NCI-H1417 (cell line): ENCODE measurements around the gene SETBP1.

Source experiments
- DNase-seq, 3 experiments: peaks; one replicate each; lab custom pipeline; 2025; lab: John Stamatoyannopoulos, UW

SETBP1 gene

DNA sequence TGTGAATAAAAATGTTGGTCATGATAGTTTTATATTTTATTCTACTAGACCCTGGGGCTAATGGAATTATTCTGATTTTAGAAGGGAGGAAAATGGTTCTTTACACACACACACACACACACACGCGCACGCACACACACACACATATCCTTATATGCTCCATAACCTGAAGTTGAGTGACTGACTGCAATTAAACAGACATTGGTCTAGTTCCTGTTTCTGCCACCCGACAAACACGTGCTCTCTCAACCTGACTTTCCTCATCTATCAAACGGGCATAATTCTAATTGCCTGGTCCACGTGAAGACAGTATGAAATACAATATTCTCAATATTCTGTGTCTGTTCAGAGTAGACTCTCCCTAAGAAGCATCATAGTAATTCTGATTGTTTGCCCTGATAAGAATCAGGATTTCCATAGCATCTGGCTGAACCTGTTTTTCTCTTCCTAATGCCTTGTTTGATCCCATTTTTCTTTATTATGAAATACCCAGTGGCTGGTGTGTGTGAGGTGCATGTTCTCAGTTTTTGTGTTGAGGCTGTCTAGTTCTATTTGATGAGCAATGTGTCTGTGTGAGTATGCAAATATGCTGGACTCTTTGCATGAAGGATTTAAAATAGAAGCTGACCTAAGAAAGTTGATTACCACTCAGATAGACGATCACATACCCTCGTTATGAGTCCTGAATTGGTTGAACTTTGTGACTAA, 51.0 kb downstream of the SETBP1 start:
- DNase-seq, result no peak

DNA sequence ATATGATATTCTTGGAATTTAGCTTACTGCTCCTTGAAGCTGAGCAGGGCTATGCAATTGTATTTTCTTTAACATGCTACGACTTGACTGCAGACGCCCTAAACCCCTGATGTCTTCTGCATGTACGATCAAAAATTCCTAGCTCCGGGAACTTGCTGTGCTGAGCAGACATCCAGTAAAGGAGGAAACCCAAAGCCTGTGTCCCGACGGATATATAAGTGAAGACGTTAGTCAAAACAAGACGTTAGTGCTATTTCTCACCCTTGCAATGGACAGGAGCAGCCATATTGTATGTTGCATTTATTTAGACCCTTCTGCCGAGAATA, 51.5 kb downstream of the SETBP1 start:
- DNase-seq, result no peak

- peak in 1 of 3 experiments; percentile 7 for DNase-seq
Measured at GRCh38 chr18:44732599-44732998, 51.9 kb downstream of the SETBP1 start.

DNA sequence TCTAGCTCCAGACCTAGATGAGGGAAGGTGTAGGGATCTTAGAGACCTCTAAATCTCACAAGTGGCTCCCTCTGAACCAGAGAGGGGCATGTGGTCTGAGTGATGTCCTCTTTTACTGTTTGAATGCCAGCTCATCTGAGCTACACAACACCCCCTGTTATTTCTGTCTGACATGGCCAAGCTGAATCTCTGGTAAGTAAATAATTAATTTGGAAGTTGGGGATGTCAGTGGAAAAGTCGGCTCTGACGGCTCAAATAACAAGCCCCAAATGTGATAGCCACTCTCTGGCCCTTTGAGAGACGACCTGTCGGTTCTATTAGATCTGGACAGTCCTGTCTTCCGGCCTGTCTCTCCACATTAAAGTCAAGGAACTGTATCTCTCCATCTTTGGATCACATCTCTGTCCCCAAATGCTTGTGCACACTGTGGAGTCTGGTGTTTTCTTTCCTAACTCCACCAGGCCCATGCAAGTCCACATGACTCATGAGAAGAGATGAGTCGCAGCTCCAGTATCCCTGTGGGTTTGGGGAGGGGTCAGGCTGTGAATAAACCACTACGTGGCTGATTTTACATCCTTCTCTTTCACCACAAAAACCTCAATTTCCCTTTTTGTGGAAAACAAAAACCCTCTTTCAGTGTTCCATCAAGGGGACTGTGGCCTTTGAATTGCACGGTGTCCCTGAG, 52.5 kb downstream of the SETBP1 start:
- DNase-seq, result no peak

DNA sequence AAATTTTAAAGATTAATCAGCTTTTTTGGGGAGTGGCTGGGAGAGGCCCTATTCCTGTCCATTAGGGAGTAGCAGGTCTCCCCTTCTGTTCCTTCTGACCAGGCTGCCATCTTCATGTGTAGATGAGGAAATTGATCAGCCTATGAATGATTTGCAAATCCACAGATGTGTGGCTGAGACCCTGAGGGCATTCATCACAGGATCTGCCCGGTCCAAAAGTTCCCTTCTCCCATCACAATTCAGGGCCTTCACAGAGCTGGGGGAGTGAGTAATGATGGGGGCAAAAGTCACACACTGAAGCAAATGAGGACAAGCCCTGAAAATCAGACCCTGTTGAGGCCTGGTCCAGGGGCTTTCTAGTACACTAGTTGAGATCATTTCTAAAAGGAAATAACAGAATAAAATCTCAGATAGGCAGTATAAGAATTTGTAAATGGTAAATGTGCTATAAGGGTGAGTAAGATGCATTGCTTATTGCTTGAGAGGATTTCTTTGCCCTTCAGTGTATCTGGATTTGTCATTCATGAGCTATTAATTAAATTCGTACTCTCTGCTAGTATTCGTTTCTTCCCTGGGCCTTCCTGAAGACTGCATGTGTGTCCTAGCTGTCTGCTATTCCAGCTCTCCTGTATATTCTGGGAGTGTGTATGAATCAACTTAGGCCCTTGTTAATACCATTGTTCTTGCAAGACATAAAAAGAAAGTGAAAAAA, 53.2 kb downstream of the SETBP1 start:
- no peak for DNase-seq

DNA sequence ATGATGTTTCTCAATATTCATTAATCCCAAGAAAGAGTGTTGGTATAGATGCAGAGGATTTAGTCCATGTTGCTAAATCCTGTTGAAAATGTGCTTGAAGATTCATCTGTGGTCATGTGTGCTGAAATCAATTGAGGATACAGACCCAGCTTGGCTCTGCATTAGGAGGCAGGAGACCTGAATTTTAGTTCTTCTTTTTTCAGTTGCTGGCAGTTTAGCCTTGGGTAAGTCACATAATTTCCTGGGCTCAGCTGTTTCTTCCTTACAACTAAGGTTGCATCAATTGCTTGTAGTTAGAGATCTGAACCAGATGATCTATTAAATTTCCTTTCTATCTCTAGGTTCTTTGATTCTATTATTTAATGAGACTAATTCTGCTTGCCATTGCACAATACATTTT, 54.4 kb downstream of the SETBP1 start:
- no peak for DNase-seq

- DNase-seq, result no peak
Measured at GRCh38 chr18:44736664-44737380, 56.1 kb downstream of the SETBP1 start.

DNA sequence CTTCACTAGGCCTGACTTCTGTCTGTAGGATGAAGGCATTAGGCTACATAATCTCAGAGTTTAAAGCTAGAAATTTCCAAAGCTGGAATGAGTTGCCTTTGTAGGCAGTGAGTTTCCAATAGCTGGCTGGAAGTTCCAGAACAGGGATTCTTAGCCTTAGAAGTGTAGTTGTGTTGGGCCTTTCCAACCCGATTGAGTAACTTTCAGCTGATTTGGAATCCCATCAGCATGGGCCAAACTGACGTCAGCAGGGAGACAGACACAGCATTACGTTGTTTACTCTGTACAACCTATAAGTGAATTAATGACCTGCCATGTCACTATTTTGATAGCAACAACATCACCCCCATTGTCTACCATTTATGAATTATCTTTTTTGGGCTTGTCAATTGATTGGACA, 56.9 kb downstream of the SETBP1 start:
- no peak for DNase-seq

- no peak for DNase-seq
Measured at GRCh38 chr18:44740000-44740399, 59.3 kb downstream of the SETBP1 start.

DNA sequence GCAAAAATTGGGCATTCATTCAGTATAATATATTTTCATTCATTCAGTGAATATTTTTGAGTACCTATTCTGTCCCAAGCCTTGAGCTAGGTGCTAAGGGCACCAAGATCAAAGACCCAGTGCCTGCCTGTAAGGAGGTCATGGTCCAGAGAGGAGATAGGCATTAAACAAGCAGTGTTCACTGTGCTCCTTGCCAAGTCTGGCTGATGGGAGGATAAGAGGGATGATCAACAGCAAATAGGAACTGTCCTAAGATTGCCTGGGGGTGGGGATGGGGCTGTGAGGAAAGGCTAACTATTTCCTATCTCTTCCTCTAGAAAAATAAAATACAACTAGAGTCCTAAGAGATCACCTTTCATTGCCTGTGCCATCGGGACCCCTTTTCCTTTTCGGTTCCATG, 60.4 kb downstream of the SETBP1 start:
- peak in 2 of 3 experiments; percentile 47 to 78 for DNase-seq

GRCh38 chr18:44741511-44741910, 60.8 kb downstream of the SETBP1 start:
- peak in 2 of 3 experiments; percentile 52 to 80 for DNase-seq

GRCh38 chr18:44742126-44742525, 61.4 kb downstream of the SETBP1 start:
- no peak for DNase-seq

- DNase-seq, result peak in 2 of 3 experiments; percentile 65 to 91
Measured at GRCh38 chr18:44742718-44743311, 62.1 kb downstream of the SETBP1 start.

- peak in 1 of 3 experiments; percentile 3 for DNase-seq
Measured at GRCh38 chr18:44743631-44744030, 62.9 kb downstream of the SETBP1 start.

DNA sequence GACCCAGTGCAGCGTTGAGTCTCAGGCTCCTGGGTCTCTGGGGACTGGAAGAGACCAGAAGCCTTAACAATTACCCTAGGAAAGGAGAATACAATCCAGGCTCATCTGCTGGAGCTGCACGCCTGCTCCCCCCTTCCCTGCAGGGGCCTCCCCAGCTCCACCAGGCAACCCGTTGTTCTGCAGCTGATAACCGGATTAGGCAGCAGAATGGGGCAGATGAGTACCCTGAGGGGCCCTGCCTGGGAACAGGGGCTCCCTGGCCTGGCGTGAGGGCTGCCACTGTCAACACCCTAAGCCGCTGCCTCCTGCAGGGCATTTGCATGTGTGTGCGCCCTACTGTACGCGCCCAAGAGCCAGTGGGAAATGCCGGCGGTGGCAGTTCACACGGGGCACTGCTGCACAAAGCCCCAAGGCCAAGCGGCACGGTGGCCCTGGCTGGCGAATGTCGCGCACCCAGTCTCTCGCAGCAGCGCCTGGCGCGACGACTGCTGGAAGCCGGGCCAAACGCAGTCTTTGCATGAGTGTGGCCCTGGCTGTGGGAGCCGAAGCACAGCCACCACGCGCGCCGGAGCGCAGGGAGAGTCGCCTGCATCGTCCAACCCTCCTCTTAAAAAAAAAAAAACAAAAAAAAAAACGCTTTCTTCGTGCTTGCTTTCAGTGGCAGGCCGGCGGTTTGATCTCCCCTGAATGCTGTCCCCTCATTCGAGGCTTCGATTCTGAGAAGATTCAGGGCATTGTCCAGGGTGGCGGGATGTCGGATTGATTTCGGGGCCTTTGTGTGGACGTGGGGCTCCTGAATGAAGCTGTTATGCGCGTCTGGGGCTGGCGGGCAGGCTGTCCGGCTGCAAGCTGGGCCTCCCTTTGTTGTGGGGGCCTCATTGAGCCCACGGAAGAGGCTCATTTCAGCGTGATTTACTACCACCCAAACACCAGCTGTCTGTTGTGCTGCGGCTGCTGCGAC, 63.8 kb downstream of the SETBP1 start:
- peak in 1 of 3 experiments; percentile 11 for DNase-seq

DNA sequence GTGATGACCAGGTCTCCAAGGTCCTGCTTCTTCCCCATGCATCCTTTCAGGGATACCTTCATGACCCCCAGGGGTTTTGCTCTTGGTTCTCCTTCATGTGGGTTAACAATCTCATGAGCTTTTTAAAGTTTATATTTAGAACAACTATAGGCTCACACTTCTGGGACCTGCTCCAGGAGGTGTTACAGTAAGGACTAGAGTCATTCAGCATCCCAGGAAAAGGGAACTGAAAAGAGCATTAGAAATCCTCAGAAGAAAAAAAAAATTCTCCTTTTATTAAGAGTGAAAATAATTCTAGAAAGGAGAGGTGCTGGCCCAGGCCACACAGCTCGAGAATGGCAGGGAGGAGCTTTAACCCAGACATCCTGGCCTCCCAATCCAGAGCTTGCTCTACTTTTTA, 66.5 kb downstream of the SETBP1 start:
- no peak for DNase-seq

DNA sequence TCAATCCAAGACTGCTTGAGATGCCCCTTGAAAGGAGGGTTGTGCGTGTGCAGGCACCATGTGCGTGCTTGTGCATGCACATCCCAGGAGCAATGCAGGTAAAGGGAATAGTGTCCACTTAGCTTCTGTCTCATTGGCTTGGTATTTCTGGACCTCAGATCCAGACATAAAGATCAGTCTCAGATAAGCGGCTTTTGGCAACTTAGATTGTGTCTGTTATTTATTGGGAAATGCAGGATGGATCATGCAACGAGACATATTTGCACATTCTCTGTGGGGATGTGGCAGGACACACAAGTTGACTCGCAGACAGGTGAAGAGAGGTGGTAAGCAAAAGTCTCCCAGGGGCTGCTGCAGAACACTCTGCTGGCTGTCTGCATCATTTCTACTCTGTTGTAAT, 67.9 kb downstream of the SETBP1 start:
- no peak for DNase-seq

- no peak for DNase-seq
Measured at GRCh38 chr18:44750774-44751173, 70.1 kb downstream of the SETBP1 start.

GRCh38 chr18:44754567-44754966, 73.9 kb downstream of the SETBP1 start:
- DNase-seq, result no peak

GRCh38 chr18:44758861-44759631, 78.4 kb downstream of the SETBP1 start:
- DNase-seq, result no peak
